ENCODE results near the gene TDRD3.

TDRD3 gene

GRCh38 chr13:60454425-60454824 lies 57.4 kb downstream of the TDRD3 start:
- H3K9me3 ChIP-seq (ENCODE audit: control insufficient read depth, insufficient read depth, low read length): no peaks in the 10 kb centered on the region

GRCh38 chr13:60463787-60464186 lies 66.8 kb downstream of the TDRD3 start:
- Histone ChIP-seq H3K27ac (ENCODE audit: low read depth, low read length) (no peak overlapping the region), H3K9ac (ENCODE audit: low read depth, low read length) (no peak overlapping the region), H3K4me3 (ENCODE audit: low read depth, low read length) (no peak overlapping the region), H3K36me3 (ENCODE audit: control insufficient read depth, insufficient read depth, low read length) (no peaks in the 10 kb centered on the region), H3K27me3 (ENCODE audit: control insufficient read depth, insufficient read depth, low read length) (no peaks in the 10 kb centered on the region), H3K9me3 (ENCODE audit: control insufficient read depth, insufficient read depth, low read length) (no peaks in the 10 kb centered on the region), H3K4me1 (ENCODE audit: control insufficient read depth, insufficient read depth, low read length) (no peaks in the 10 kb centered on the region)

More at GRCh38 chr13:60454425-60454824, 57.4 kb downstream of the TDRD3 start:
- peaks cover 13% of the 10 kb centered on the region for H3K4me1 ChIP-seq (ENCODE audit: control insufficient read depth, insufficient read depth, low read length)
- H3K36me3 ChIP-seq (ENCODE audit: control insufficient read depth, insufficient read depth, low read length): no peaks in the 10 kb centered on the region
- H3K4me3 ChIP-seq (ENCODE audit: low read depth, low read length): no peak overlapping the region
- no peak overlapping the region for H3K9ac ChIP-seq (ENCODE audit: low read depth, low read length)
- no peak overlapping the region for H3K27ac ChIP-seq (ENCODE audit: low read depth, low read length)
- H3K27me3 ChIP-seq (ENCODE audit: control insufficient read depth, insufficient read depth, low read length): no peaks in the 10 kb centered on the region

GRCh38 chr13:60467098-60467497 lies 70.1 kb downstream of the TDRD3 start:
- Histone ChIP-seq H3K27me3 (ENCODE audit: control insufficient read depth, insufficient read depth, low read length) (no peaks in the 10 kb centered on the region), H3K36me3 (ENCODE audit: control insufficient read depth, insufficient read depth, low read length) (no peaks in the 10 kb centered on the region), H3K4me1 (ENCODE audit: control insufficient read depth, insufficient read depth, low read length) (no peaks in the 10 kb centered on the region), H3K9ac (ENCODE audit: low read depth, low read length) (no peak overlapping the region), H3K4me3 (ENCODE audit: low read depth, low read length) (no peak overlapping the region), H3K9me3 (ENCODE audit: control insufficient read depth, insufficient read depth, low read length) (no peaks in the 10 kb centered on the region), H3K27ac (ENCODE audit: low read depth, low read length) (no peak overlapping the region)

GRCh38 chr13:60479273-60479672 lies 82.3 kb downstream of the TDRD3 start:
- no peaks in the 10 kb centered on the region for H3K27me3 ChIP-seq (ENCODE audit: control insufficient read depth, insufficient read depth, low read length)
- H3K27ac ChIP-seq (ENCODE audit: low read depth, low read length): no peak overlapping the region
- no peaks in the 10 kb centered on the region for H3K36me3 ChIP-seq (ENCODE audit: control insufficient read depth, insufficient read depth, low read length)
- H3K9me3 ChIP-seq (ENCODE audit: control insufficient read depth, insufficient read depth, low read length): no peaks in the 10 kb centered on the region
- peaks cover 5% of the 10 kb centered on the region; the same call in 1 of the 2 replicates for H3K4me1 ChIP-seq (ENCODE audit: control insufficient read depth, insufficient read depth, low read length)
- H3K4me3 ChIP-seq (ENCODE audit: low read depth, low read length): no peak overlapping the region
- no peak overlapping the region for H3K9ac ChIP-seq (ENCODE audit: low read depth, low read length)

GRCh38 chr13:60482012-60482411 lies 85.0 kb downstream of the TDRD3 start:
- Histone ChIP-seq H3K27me3 (ENCODE audit: control insufficient read depth, insufficient read depth, low read length) (no peaks in the 10 kb centered on the region), H3K4me3 (ENCODE audit: low read depth, low read length) (no peak overlapping the region), H3K9ac (ENCODE audit: low read depth, low read length) (no peak overlapping the region), H3K4me1 (ENCODE audit: control insufficient read depth, insufficient read depth, low read length) (peaks cover 5% of the 10 kb centered on the region; the same call in 1 of the 2 replicates), H3K9me3 (ENCODE audit: control insufficient read depth, insufficient read depth, low read length) (no peaks in the 10 kb centered on the region), H3K36me3 (ENCODE audit: control insufficient read depth, insufficient read depth, low read length) (0 out of 2 replicates have a peak, but pooled peaks cover 6% of the 10 kb centered on the region), H3K27ac (ENCODE audit: low read depth, low read length) (no peak overlapping the region)

GRCh38 chr13:60484865-60485264 lies 87.8 kb downstream of the TDRD3 start:
- no peak overlapping the region for H3K27ac ChIP-seq (ENCODE audit: low read depth, low read length)
- no peak overlapping the region for H3K4me3 ChIP-seq (ENCODE audit: low read depth, low read length)
- H3K9ac ChIP-seq (ENCODE audit: low read depth, low read length): no peak overlapping the region
- H3K4me1 ChIP-seq (ENCODE audit: control insufficient read depth, insufficient read depth, low read length): peaks cover 5% of the 10 kb centered on the region; the same call in 1 of the 2 replicates
- no peaks in the 10 kb centered on the region for H3K27me3 ChIP-seq (ENCODE audit: control insufficient read depth, insufficient read depth, low read length)
- 0 out of 2 replicates have a peak, but pooled peaks cover 8% of the 10 kb centered on the region for H3K36me3 ChIP-seq (ENCODE audit: control insufficient read depth, insufficient read depth, low read length)
- peaks cover 6% of the 10 kb centered on the region; the same call in 1 of the 2 replicates for H3K9me3 ChIP-seq (ENCODE audit: control insufficient read depth, insufficient read depth, low read length)

GRCh38 chr13:60491531-60491930 lies 94.5 kb downstream of the TDRD3 start:
- Histone ChIP-seq H3K4me3 (ENCODE audit: low read depth, low read length) (no peak overlapping the region), H3K9me3 (ENCODE audit: control insufficient read depth, insufficient read depth, low read length) (peaks cover 8% of the 10 kb centered on the region), H3K27ac (ENCODE audit: low read depth, low read length) (no peak overlapping the region), H3K27me3 (ENCODE audit: control insufficient read depth, insufficient read depth, low read length) (no peaks in the 10 kb centered on the region), H3K4me1 (ENCODE audit: control insufficient read depth, insufficient read depth, low read length) (peaks cover 16% of the 10 kb centered on the region), H3K36me3 (ENCODE audit: control insufficient read depth, insufficient read depth, low read length) (0 out of 2 replicates have a peak, but pooled peaks cover 4% of the 10 kb centered on the region), H3K9ac (ENCODE audit: low read depth, low read length) (no peak overlapping the region)

- no peaks in the 10 kb centered on the region for H3K27me3 ChIP-seq (ENCODE audit: control insufficient read depth, insufficient read depth, low read length)
- H3K9ac ChIP-seq (ENCODE audit: low read depth, low read length): no peak overlapping the region
- H3K9me3 ChIP-seq (ENCODE audit: control insufficient read depth, insufficient read depth, low read length): peaks cover 15% of the 10 kb centered on the region
- H3K27ac ChIP-seq (ENCODE audit: low read depth, low read length): no peak overlapping the region
- peaks cover 16% of the 10 kb centered on the region for H3K4me1 ChIP-seq (ENCODE audit: control insufficient read depth, insufficient read depth, low read length)
- no peaks in the 10 kb centered on the region for H3K36me3 ChIP-seq (ENCODE audit: control insufficient read depth, insufficient read depth, low read length)
- no peak overlapping the region for H3K4me3 ChIP-seq (ENCODE audit: low read depth, low read length)
These were observed 95.2 kb downstream of the TDRD3 start for GRCh38 chr13:60492187-60492586.

- H3K4me1 ChIP-seq (ENCODE audit: control insufficient read depth, insufficient read depth, low read length): peaks cover 16% of the 10 kb centered on the region
- no peaks in the 10 kb centered on the region; the same call in 1 of the 2 replicates for H3K36me3 ChIP-seq (ENCODE audit: control insufficient read depth, insufficient read depth, low read length)
- peak overlapping the region; percentile 26; the same call in 1 of the 2 replicates for H3K4me3 ChIP-seq (ENCODE audit: low read depth, low read length)
- H3K27me3 ChIP-seq (ENCODE audit: control insufficient read depth, insufficient read depth, low read length): no peaks in the 10 kb centered on the region
- peaks cover 10% of the 10 kb centered on the region for H3K9me3 ChIP-seq (ENCODE audit: control insufficient read depth, insufficient read depth, low read length)
- no peak overlapping the region for H3K27ac ChIP-seq (ENCODE audit: low read depth, low read length)
- no peak overlapping the region for H3K9ac ChIP-seq (ENCODE audit: low read depth, low read length)
These were observed 97.3 kb downstream of the TDRD3 start for GRCh38 chr13:60494296-60494695.

GRCh38 chr13:60501236-60501635 lies 104.2 kb downstream of the TDRD3 start:
- no peaks in the 10 kb centered on the region for H3K4me1 ChIP-seq (ENCODE audit: control insufficient read depth, insufficient read depth, low read length)
- no peak overlapping the region for H3K27ac ChIP-seq (ENCODE audit: low read depth, low read length)
- peaks cover 61% of the 10 kb centered on the region for H3K9me3 ChIP-seq (ENCODE audit: control insufficient read depth, insufficient read depth, low read length)
- no peak overlapping the region for H3K4me3 ChIP-seq (ENCODE audit: low read depth, low read length)
- H3K9ac ChIP-seq (ENCODE audit: low read depth, low read length): no peak overlapping the region
- peaks cover 6% of the 10 kb centered on the region for H3K36me3 ChIP-seq (ENCODE audit: control insufficient read depth, insufficient read depth, low read length)
- no peaks in the 10 kb centered on the region for H3K27me3 ChIP-seq (ENCODE audit: control insufficient read depth, insufficient read depth, low read length)

GRCh38 chr13:60509601-60510386 lies 112.8 kb downstream of the TDRD3 start:
- Histone ChIP-seq H3K9me3 (ENCODE audit: control insufficient read depth, insufficient read depth, low read length) (peaks cover 20% of the 10 kb centered on the region), H3K27me3 (ENCODE audit: control insufficient read depth, insufficient read depth, low read length) (no peaks in the 10 kb centered on the region), H3K4me3 (ENCODE audit: low read depth, low read length) (no peak overlapping the region), H3K9ac (ENCODE audit: low read depth, low read length) (no peak overlapping the region), H3K36me3 (ENCODE audit: control insufficient read depth, insufficient read depth, low read length) (0 out of 2 replicates have a peak, but pooled peaks cover 6% of the 10 kb centered on the region), H3K27ac (ENCODE audit: low read depth, low read length) (no peak overlapping the region), H3K4me1 (ENCODE audit: control insufficient read depth, insufficient read depth, low read length) (peaks cover 4% of the 10 kb centered on the region)
